Eye (tissue), 1 donor: ENCODE measurements around the gene ELMO1.
A peak's percentile ranks its signal among the peaks of the same experiment; 100 is the strongest.

Experiments used
- DNase-seq: peaks from one replicate; pipeline ENCODE4 v3.0.0-alpha.2; 2015

Gene ELMO1

DNA sequence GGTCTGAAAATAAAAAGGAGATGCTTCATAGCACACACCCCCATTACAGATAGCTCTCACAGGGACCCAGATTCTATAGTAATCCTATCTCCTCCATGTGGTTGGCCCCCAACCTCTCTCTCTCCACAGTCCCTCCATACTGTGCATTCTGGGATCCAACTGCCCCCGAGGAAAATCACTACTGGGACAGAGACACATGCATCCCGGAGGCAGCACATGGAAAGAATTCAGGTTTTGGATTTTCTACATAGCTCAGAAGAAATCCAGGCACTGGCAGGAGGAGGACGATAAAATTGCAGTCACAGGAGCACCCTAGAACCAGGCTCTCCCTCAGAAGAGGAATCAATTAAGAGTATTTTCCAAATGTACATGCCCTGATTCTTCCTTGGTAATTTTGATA, 239.5 kb downstream of the ELMO1 start:
- DNase-seq: no peak

DNA sequence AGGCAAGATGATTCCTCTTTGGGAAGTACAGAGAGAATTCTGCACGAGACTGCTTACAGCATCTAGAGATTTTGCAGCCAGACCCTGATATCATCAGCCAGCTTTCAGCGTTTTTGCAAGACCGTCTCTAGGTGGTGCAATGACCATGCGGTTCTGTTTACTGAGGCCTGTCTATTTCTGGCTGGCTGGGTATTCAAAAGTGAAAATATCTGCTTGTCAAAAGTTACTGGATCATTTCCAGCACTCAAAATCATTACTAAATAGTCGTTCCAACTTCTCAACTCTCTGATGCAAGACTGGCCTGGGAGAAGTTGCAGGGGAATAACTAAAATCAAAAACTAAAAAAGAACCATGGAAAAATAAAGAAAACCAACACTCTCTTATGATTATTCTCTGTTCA, 240.1 kb downstream of the ELMO1 start:
- peak; percentile 80 for DNase-seq

DNA sequence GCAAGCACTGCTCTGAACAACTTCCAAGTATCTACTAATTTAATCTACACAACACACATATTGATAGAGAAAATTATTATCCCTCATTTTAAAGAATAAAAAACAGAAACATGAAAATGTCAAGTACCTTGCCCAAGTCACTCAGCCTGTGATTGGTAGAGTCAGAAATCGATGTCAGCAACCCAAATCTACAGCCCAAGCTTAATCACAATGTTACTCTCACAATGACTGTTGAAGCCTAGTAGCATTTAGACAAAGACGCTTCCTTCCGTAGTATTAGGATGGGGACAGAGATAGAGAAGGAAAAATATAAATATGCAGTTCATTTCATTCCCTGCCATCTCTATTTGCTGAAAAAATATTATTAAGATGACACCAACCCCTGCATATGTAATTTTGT, 242.5 kb downstream of the ELMO1 start:
- DNase-seq: no peak

- no peak for DNase-seq
Measured at GRCh38 chr7:37205451-37205850, 243.2 kb downstream of the ELMO1 start.

GRCh38 chr7:37201876-37202198, 246.8 kb downstream of the ELMO1 start:
- DNase-seq: no peak

DNA sequence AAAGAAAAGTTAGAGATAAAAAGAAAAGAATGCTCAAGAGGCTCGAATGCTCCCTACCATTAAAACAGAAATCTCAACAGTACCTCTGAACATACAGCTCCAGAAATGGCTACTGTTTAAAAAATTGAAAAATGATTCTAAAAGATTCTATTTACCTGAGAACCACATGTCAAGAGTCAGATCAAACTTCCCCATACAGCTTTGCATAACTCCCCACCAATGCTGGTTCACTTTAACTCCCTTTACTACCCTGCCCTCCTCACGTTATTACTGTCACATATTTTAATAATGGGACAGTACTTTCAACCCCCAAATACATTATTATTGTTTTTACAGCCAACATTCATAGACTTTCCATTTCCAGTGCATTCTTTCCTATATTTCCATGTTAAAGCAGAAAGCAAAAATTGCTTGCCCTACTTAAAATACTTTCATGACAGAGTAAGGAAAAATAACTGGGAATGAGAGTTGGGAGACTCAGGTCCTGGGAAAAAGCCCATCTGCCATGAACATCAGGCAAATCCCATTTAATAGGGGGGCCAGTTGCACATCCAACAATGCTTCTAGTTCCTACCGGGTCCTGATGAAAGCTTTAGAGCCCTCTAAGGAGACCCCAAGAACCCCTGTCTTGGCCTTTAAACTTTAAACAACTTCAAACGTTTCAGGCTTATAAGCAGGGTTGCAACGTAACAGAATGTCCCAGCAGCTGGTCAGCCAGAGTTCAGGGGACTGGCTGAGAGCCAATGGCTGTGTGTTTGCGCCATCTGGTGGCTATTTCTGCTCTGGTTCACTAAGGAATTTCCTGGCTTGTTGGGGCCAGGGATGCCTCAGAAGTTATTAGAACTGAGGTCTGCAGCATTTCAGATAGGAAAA, 247.4 kb downstream of the ELMO1 start:
- DNase-seq: peak; percentile 95

- peak; percentile 93 for DNase-seq
Measured at GRCh38 chr7:37198906-37199485, 249.7 kb downstream of the ELMO1 start.

DNA sequence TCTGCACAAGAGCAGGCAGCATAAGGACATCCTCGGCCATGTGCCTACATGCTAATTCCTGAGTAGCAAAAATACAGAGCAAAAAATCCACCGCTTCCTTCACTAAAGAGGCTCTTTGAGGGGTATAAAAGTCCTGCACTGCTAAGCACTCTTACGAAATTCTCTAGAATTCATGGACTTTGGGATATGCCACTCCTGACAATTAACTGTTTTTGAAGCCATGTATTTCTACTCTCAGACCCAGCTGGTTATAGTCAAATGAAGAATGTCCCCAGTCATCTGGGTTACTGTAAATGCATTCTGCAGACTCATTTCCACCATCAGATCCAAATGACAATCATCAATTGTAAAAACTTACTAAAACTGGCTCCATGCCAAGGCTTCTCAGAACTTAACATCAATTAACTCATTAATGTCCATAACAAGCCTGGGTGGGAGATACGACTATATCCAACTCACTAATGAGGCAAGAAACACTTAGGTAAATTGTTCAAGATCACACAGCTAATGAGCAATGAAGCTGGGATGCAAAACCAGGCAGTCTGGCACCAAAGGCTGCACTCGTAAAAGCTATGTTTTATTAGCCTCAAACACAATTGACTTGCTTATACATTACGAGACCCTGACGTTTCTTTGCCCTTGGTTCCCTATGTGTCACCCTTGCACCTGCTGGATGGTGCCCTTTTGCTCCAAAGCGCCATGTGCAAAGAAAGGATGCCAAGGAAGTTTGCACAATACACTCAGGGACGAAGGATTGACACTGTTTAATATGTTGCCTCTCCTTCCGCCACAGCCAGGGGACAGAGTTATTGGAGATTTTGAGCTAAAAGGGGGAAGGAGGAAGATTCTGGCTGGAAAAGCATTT, 250.4 kb downstream of the ELMO1 start:
- DNase-seq: peak; percentile 25

DNA sequence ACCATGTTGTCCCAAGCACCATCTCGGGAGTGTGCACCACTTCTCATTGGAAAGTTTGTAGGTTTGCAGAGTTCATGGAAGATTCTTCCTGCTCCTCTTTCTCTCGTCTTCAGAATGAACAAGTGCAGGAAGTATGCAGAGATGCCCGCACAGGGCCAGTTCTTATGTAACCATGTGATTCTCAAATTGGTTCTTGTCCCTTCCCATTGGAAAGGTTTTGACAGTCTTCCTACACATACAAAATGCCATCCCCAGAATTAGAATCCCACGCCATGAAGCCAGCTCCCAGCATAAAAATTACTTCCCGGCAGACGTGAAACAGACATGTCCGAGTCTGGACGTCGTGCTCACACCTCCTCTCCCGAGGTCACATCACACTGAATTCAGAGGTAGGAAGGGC, 251.6 kb downstream of the ELMO1 start:
- DNase-seq: no peak

- no peak for DNase-seq
Measured at GRCh38 chr7:37196676-37197075, 252.0 kb downstream of the ELMO1 start.

GRCh38 chr7:37195388-37195787, 253.3 kb downstream of the ELMO1 start:
- no peak for DNase-seq

GRCh38 chr7:37194943-37195342, 253.7 kb downstream of the ELMO1 start:
- DNase-seq: no peak

- no peak for DNase-seq
Measured at GRCh38 chr7:37193775-37194135, 254.9 kb downstream of the ELMO1 start.

DNA sequence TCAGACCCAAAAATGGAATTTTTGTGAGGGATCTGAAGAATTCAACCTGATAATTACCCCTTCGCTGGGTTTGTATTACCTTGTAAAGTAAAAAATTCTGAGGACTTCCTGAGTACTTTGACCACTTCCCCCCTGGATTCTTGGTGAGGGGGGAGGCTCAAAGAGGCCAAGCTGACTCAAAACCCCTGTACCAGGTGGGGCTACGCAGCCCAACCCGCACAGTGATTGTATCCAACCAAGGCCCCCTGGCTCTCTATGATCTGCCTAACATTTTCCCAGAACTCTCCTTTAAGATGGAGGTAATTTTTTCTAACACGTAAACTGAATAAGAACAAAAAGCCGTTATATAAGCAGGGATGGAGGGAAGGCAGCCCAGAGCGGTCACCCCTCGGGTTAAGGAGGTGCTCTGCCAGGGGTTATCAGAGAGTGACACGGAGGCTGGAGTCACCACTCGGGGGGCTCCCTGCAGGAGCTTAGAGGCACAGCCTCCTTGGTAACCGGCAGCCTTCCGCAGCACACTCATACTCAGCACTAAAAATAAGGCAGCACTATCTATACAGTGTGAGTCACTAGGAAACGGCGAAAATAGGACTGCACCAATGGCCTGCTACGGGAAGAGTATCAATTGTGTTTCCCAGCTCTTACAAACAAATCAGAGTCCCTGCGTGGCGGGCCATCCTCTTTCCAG, 255.4 kb downstream of the ELMO1 start:
- DNase-seq: no peak

DNA sequence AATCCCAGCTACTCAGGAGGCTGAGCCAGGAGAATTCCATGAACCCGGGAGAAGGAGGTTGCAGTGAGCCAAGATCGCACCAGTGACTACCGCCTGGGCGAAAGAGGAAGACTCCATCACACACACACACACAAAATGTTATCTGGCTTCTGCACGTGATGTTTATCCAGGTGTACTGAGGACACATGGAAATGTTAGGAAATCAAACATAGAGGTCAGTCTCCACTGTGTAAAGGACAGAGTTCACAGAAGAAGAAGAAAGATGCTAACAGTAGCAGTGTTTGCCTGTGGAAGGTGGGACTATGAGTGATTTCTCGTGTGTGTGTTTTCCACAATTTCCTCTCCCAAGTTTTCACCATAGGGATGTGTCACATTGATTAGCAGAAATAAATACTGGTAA, 256.9 kb downstream of the ELMO1 start:
- DNase-seq: no peak

DNA sequence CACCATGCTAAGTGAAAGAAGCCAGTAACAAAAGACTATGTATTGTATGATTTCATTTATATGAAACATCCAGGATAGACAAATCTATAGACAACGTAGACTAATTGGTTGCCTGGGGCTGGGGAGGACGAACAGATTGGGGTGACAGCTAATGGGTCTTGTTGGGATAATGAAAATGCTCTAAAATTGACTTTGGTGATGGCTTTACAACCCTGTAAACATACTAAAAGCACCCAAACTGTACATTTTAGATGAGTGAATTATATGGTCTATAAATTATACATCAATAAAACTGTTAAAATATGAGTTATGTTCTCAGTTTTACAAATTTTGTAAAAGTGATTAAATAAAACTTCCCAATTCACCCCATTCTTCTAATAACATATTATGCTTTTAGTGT, 261.5 kb downstream of the ELMO1 start:
- DNase-seq: no peak

DNA sequence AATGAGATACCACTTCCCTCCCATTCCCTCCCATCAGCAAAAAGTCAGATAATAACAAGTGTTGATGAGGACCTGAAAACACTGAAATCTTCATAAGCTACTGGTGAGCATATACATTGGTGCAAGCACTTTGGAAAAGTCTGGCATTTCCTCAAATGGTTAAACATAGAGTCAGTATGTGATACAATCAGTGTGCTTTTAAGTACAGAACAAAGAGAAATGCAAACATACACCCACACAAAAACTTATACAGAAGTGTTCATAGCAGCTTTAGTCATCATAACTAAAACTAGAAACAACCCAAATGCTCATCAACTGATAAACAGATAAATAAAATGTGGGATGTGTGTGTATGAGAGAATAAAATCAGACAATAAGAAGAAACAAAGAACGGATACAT, 261.9 kb downstream of the ELMO1 start:
- DNase-seq: no peak

- DNase-seq: no peak
Measured at GRCh38 chr7:37181550-37181932, 267.1 kb downstream of the ELMO1 start.

DNA sequence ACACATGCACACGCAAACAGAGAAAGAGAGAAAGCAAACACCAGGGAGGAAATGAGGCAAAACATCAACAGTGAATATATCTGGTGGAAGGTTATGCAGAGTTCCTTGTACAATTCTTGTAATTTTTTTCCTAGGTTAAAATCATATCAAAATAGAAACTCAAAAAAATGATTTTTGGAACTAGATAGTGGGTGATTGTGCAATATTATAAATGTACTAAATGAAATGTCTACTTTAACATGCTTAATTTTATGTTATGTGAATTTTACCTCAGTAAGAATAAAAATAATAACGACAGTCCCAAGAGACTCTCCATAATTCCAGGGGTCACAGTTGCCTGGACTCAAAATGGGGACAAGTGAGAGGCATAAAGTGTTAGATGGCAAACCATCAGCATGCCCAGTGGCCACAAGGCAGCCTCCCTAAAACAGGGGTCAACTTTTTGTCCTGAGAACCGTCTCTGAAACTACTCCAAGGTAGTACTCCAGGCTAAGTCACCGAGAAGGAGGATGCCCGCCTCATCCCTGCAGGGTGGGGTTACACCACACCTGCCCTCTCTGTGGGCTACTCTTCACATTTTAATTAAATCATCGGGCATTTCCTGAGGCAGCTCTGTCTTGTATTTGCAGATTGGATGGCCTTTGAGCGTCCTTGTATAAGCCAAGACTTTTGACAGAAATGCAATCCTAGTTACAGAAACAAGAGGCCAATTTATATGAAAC, 267.7 kb downstream of the ELMO1 start:
- DNase-seq: no peak

DNA sequence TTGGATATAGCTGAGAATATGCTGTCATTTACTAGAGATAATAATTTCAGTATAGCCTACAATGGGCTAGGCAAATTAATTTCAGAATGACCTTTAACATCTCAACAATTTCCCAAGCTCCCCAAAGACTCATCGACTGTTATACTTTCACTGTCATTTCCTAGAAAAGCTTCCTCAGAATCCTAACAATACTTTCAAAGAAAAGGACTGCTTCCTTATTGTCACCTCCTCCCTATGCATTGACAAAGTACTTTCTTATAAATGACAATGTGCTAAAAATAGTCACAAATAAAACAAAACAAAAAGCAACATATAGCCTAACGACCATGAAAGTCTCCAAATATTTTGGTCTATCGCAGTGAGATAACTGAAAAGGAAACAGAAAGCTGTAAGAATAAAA, 272.6 kb downstream of the ELMO1 start:
- DNase-seq: no peak

DNA sequence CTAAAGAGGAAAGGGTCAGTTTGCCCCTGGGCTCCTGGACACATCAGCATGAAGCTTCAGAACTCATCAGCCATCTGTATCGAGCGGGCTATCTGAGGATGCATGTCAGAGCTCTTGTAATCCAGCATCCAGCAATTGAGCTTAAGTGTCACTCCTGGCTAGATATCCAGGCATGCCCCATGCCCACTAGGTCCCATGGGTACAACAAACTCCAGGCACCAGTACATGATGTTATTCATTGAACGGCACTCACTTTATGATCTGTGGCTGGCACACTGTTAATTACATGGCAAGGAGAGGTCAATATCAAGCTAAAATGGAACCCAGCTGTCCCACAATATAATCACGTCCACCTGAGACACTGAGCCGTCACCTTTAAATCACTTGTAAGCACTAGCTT, 274.2 kb downstream of the ELMO1 start:
- DNase-seq: no peak

GRCh38 chr7:37173670-37174069, 275.0 kb downstream of the ELMO1 start:
- DNase-seq: no peak

- DNase-seq: no peak
Measured at GRCh38 chr7:37162106-37162505, 286.6 kb downstream of the ELMO1 start.
